ENCODE results near the gene AOAH. TPM values are rescaled to one million over a fixed set of nuclear protein-coding genes. Genes with fewer than 3 reads are reported as not detected.

Gene AOAH
- total RNA-seq, 1 donor from 2014 or later: 0.40 TPM

GRCh38 chr7:36521911-36522310 is 202.4 kb downstream of the AOAH start:
- no peak for DNase-seq (ENCODE audit: low spot score in 2 of 2, unreplicated experiment in 2 of 2)
- TF ChIP-seq CTCF (IDR thresholded peaks at IDR 0.05; ENCODE audit: unreplicated experiment): no peak
- Mint-ChIP-seq H3K4me1 (peaks cover 22% of the 10 kb centered on the region), H3K36me3 (no peaks in the 10 kb centered on the region), H3K9me3 (no peaks in the 10 kb centered on the region), H3K27me3 (ENCODE audit: low read depth) (no peaks in the 10 kb centered on the region), H3K4me3 (no peak overlapping the region), H3K27ac (no peak overlapping the region)

- H3K27me3 Mint-ChIP-seq (ENCODE audit: low read depth): no peaks in the 10 kb centered on the region
- no peaks in the 10 kb centered on the region for H3K36me3 Mint-ChIP-seq
- DNase-seq (ENCODE audit: low spot score in 2 of 2, unreplicated experiment in 2 of 2): no peak
- H3K4me3 Mint-ChIP-seq: no peak overlapping the region
- no peak overlapping the region for H3K27ac Mint-ChIP-seq
- TF ChIP-seq CTCF (IDR thresholded peaks at IDR 0.05; ENCODE audit: unreplicated experiment): no peak
- no peaks in the 10 kb centered on the region for H3K9me3 Mint-ChIP-seq
- H3K4me1 Mint-ChIP-seq: peaks cover 22% of the 10 kb centered on the region
These were observed 203.2 kb downstream of the AOAH start for GRCh38 chr7:36521133-36521532.

GRCh38 chr7:36515847-36516246 is 208.4 kb downstream of the AOAH start:
- no peak overlapping the region for H3K4me3 Mint-ChIP-seq
- no peak overlapping the region for H3K27ac Mint-ChIP-seq
- no peak for TF ChIP-seq CTCF (IDR thresholded peaks at IDR 0.05; ENCODE audit: unreplicated experiment)
- no peak for DNase-seq (ENCODE audit: low spot score in 2 of 2, unreplicated experiment in 2 of 2)
- no peaks in the 10 kb centered on the region for H3K36me3 Mint-ChIP-seq
- H3K4me1 Mint-ChIP-seq: peaks cover 35% of the 10 kb centered on the region
- H3K9me3 Mint-ChIP-seq: peaks cover 4% of the 10 kb centered on the region
- H3K27me3 Mint-ChIP-seq (ENCODE audit: low read depth): no peaks in the 10 kb centered on the region

GRCh38 chr7:36514289-36515243 is 209.7 kb downstream of the AOAH start:
- Mint-ChIP-seq H3K4me3 (no peak overlapping the region), H3K36me3 (no peaks in the 10 kb centered on the region), H3K4me1 (peaks cover 29% of the 10 kb centered on the region), H3K27me3 (ENCODE audit: low read depth) (no peaks in the 10 kb centered on the region), H3K27ac (no peak overlapping the region), H3K9me3 (peaks cover 4% of the 10 kb centered on the region)
- TF ChIP-seq CTCF (IDR thresholded peaks at IDR 0.05; ENCODE audit: unreplicated experiment): no peak
- no peak for DNase-seq (ENCODE audit: low spot score in 2 of 2, unreplicated experiment in 2 of 2)

- H3K36me3 Mint-ChIP-seq: no peaks in the 10 kb centered on the region
- H3K9me3 Mint-ChIP-seq: peaks cover 4% of the 10 kb centered on the region
- H3K4me3 Mint-ChIP-seq: no peak overlapping the region
- H3K27ac Mint-ChIP-seq: no peak overlapping the region
- H3K4me1 Mint-ChIP-seq: peaks cover 29% of the 10 kb centered on the region
- TF ChIP-seq CTCF (IDR thresholded peaks at IDR 0.05; ENCODE audit: unreplicated experiment): no peak
- H3K27me3 Mint-ChIP-seq (ENCODE audit: low read depth): no peaks in the 10 kb centered on the region
- no peak for DNase-seq (ENCODE audit: low spot score in 2 of 2, unreplicated experiment in 2 of 2)
These were observed 210.9 kb downstream of the AOAH start for GRCh38 chr7:36513393-36513792.
